Loucy (cell line): ENCODE data around the gene PARVB.
A peak's percentile ranks its signal among the peaks of the same experiment; 100 is the strongest.

Experiments
- H2AFZ ChIP-seq: fragments of 200-600 bp; sonication (generic); 2 replicates; pipeline ENCODE4 v1.6.0; 2016; ENCODE audit warnings: antibody characterized with exemption, mild to moderate bottlenecking, low read length, moderate library complexity
- H3F3A ChIP-seq: fragments of 200-600 bp; 2 replicates; pipeline ENCODE4 v1.6.0; 2016; ENCODE audit warnings: antibody characterized with exemption, low read depth, mild to moderate bottlenecking
- H3K27me3 ChIP-seq: fragments of 200-600 bp; sonication (generic); 2 replicates; pipeline ENCODE4 v1.6.1; 2014; ENCODE audit warnings: low read length, mild to moderate bottlenecking; ENCODE audit not compliant: insufficient read depth, poor library complexity, severe bottlenecking
- H3K36me3 ChIP-seq: fragments of 200-600 bp; sonication (generic); 2 replicates; pipeline ENCODE4 v1.6.1; 2016; ENCODE audit warnings: low read length; ENCODE audit not compliant: insufficient read depth
- H3K4me1 ChIP-seq: fragments of 200-600 bp; sonication (generic); 2 replicates; pipeline ENCODE4 v1.5.1; 2014; ENCODE audit warnings: low read length, mild to moderate bottlenecking; ENCODE audit not compliant: insufficient read depth, poor library complexity, severe bottlenecking
- H3K4me2 ChIP-seq: fragments of 200-600 bp; sonication (generic); 2 replicates; pipeline ENCODE4 v1.6.0; 2014; ENCODE audit warnings: antibody characterized with exemption, low read length, low read depth, mild to moderate bottlenecking; ENCODE audit not compliant: poor library complexity, severe bottlenecking
- H3K4me3 ChIP-seq: fragments of 200-600 bp; sonication (generic); 2 replicates; pipeline ENCODE4 v1.5.1; 2014; ENCODE audit warnings: low read length, mild to moderate bottlenecking, mixed read lengths; ENCODE audit not compliant: poor library complexity, severe bottlenecking
- H3K79me2 ChIP-seq: fragments of 200-600 bp; sonication (generic); 2 replicates; pipeline ENCODE4 v1.6.1; 2014; ENCODE audit warnings: low read length; ENCODE audit not compliant: insufficient read depth
- H3K9ac ChIP-seq: fragments of 200-600 bp; sonication (generic); 2 replicates; pipeline ENCODE4 v1.6.0; 2014; ENCODE audit warnings: mild to moderate bottlenecking, low read depth, low read length, moderate library complexity; ENCODE audit not compliant: poor library complexity, severe bottlenecking
- H3K9me2 ChIP-seq: fragments of 200-600 bp; sonication (generic); replicated peaks from 2 replicates; pipeline ENCODE4 v1.6.1; 2016; ENCODE audit warnings: low read depth, low read length, mixed read lengths
- H3K9me3 ChIP-seq: fragments of 200-600 bp; sonication (generic); 2 replicates; pipeline ENCODE4 v1.6.1; 2014; ENCODE audit warnings: mild to moderate bottlenecking, antibody characterized with exemption, low read length, low read depth; ENCODE audit not compliant: insufficient read depth
- H4K20me1 ChIP-seq: fragments of 200-600 bp; sonication (generic); 2 replicates; pipeline ENCODE4 v1.6.0; 2014; ENCODE audit warnings: antibody characterized with exemption, low read length, mild to moderate bottlenecking; ENCODE audit not compliant: insufficient read depth, poor library complexity, severe bottlenecking
- EZH2phosphoT487 ChIP-seq: fragments of 200-600 bp; IDR thresholded peaks from 2 replicates; pipeline ENCODE4 v1.6.1; 2018; ENCODE audit warnings: antibody characterized with exemption, mild to moderate bottlenecking, moderate library complexity, borderline replicate concordance
- TF ChIP-seq, protein P1 (sequence below): fragments of 200-600 bp; sonication (generic); conservative IDR thresholded peaks from 2 replicates; pipeline ENCODE4 v1.5.1; 2014; ENCODE audit warnings: mild to moderate bottlenecking, antibody characterized with exemption, low read length

Gene PARVB

DNA sequence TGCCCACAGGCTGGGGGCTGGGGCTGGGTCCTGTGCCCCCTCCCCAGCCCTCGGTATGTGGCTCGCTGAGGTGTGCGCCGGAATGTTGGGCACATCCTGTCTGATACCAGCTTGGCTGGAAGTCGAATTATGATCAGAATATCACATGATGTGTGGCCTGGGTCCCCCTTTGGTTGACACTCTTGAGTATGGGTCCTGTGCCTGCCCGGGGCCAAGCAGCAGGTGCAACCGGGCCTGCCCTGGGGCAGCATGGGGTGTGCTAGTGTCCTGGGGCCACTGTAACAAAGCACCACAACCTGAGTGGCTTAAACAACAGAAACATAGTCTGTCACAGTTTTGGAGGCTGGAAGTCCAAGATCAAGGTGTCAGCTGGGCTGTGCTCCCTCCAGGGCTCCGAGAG, 52.7 kb downstream of the PARVB start:
- no peak for TF ChIP-seq EZH2phosphoT487
- TF ChIP-seq, protein P1, sequence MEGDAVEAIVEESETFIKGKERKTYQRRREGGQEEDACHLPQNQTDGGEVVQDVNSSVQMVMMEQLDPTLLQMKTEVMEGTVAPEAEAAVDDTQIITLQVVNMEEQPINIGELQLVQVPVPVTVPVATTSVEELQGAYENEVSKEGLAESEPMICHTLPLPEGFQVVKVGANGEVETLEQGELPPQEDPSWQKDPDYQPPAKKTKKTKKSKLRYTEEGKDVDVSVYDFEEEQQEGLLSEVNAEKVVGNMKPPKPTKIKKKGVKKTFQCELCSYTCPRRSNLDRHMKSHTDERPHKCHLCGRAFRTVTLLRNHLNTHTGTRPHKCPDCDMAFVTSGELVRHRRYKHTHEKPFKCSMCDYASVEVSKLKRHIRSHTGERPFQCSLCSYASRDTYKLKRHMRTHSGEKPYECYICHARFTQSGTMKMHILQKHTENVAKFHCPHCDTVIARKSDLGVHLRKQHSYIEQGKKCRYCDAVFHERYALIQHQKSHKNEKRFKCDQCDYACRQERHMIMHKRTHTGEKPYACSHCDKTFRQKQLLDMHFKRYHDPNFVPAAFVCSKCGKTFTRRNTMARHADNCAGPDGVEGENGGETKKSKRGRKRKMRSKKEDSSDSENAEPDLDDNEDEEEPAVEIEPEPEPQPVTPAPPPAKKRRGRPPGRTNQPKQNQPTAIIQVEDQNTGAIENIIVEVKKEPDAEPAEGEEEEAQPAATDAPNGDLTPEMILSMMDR: no peak
- Histone ChIP-seq H3K4me3 (no peak overlapping the region), H3K9me3 (no peaks in the 10 kb centered on the region), H3K9me2 (no peaks in the 10 kb centered on the region), H3F3A (no peaks in the 10 kb centered on the region), H3K79me2 (no peaks in the 10 kb centered on the region), H4K20me1 (no peaks in the 10 kb centered on the region), H3K27me3 (no peaks in the 10 kb centered on the region), H3K4me2 (no peak overlapping the region), H3K4me1 (peaks cover 3% of the 10 kb centered on the region), H2AFZ (no peak overlapping the region), H3K9ac (no peak overlapping the region), H3K36me3 (no peaks in the 10 kb centered on the region)

DNA sequence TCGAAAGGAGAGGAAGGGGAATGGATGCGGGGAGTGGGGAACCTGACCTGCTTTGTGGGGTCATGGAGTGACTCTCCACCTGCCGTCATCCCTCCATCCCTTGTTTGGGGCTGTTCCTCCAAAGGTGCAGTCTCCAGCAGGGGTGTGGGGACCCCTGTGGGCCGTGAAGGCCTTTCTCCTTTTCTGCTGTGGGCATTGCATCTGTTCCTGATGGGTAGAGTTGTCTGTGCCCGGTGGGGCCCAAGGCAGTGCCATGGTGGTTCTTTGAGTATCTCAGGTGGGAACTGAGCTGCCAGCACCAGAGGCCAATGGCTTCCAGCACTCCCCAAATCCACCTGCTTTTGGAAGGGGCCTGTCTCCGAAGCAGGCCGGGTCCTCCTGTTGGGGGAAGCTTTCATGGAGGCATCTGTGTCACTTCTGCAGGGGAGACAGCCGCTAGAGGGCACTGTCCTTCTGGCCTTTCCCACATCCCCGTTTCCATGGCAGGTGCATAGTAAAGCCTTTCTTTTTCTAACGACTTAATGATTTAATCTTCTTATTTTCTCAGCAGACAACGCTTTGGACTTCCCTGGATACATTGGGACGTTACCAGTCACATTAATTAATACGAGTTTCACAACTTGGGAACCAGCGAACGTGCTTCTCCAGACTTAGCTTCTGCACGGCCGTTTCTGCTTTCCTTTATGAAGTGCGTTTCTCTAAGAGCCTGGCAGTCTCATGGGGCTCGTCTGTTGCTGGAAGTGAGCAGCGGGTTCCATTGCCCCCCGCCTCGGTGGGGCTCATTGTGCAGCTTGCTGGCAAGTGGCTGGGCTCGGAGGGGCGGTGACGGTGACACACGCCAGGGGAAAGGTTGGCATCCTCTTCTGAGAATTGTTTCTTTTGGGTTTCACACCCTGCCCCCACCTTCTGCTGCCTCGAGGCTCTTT, 57.1 kb downstream of the PARVB start:
- no peak for TF ChIP-seq EZH2phosphoT487
- TF ChIP-seq, protein P1: peak; percentile 91
- H3F3A ChIP-seq: no peaks in the 10 kb centered on the region
- H3K36me3 ChIP-seq: no peaks in the 10 kb centered on the region
- H3K9ac ChIP-seq: no peak overlapping the region
- H3K27me3 ChIP-seq: no peaks in the 10 kb centered on the region
- peaks cover 3% of the 10 kb centered on the region for H3K4me1 ChIP-seq
- no peaks in the 10 kb centered on the region for H3K9me3 ChIP-seq
- no peaks in the 10 kb centered on the region for H3K9me2 ChIP-seq
- no peaks in the 10 kb centered on the region for H3K79me2 ChIP-seq
- no peaks in the 10 kb centered on the region for H4K20me1 ChIP-seq
- peak overlapping the region; percentile 13 for H3K4me3 ChIP-seq
- H3K4me2 ChIP-seq: no peak overlapping the region
- 0 out of 2 replicates have a peak overlapping the region, but pooled peaks have one; percentile 18 for H2AFZ ChIP-seq

DNA sequence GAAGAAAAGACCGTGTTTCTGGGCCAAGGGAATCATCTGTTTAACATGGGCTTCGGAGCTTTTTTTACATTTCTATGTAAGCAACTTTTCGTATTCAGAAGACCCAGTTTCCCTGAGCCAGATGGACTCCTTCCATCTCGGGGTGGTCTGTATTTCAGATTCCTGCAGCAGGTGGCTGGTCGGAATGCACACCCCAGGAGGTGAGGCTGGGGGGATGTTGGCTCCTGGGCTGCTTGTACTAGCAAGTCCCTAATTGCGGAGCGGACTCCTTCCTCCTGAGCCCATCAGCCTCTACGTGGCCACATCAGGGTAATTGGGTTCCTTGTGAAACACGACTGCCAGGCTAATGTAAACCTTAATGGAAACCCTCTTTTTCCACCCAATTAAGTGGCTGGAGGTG, 58.7 kb downstream of the PARVB start:
- Histone ChIP-seq H3K9me3 (no peaks in the 10 kb centered on the region), H4K20me1 (no peaks in the 10 kb centered on the region), H3K9me2 (no peaks in the 10 kb centered on the region), H3K79me2 (no peaks in the 10 kb centered on the region), H3K9ac (no peak overlapping the region), H3K4me2 (no peak overlapping the region), H3K4me1 (peaks cover 3% of the 10 kb centered on the region), H3K36me3 (no peaks in the 10 kb centered on the region), H3K27me3 (no peaks in the 10 kb centered on the region), H2AFZ (no peak overlapping the region), H3F3A (no peaks in the 10 kb centered on the region), H3K4me3 (no peak overlapping the region)
- TF ChIP-seq, protein P1: no peak
- no peak for TF ChIP-seq EZH2phosphoT487
